Stimulated activated CD8-positive, alpha-beta memory T cell treated with anti-CD3 and anti-CD28 coated beads, Interleukin-7, amount 100 ng/mL, for 1 hour (primary cell): Measurements from ENCODE around the gene TP53TG3E.
A peak's percentile ranks its signal among the peaks of the same experiment; 100 is the strongest.
"Not testable (repeated sequence)": the region's sequence is repeated elsewhere in the genome, so short reads cannot be mapped to it uniquely, and the experiment has no call there.

Experiments used
- DNase-seq, 2 donors: peaks; one replicate each; pipeline ENCODE4 v3.0.0-alpha.2; 2020; ENCODE audit warnings: low read depth in 2 of 2

The TP53TG3E gene

GRCh38 chr16:33304006-33304405 lies at the start of gene TP53TG3E:
TP53TG3E (plus strand) TSS chr16:33304306; CDS start chr16:33304374, 68 bp downstream.
- DNase-seq = not testable (repeated sequence)

- peak in 1 of 2 donors; percentile 24 for DNase-seq
Observed at GRCh38 chr16:33336226-33337012, 32.3 kb downstream of the TP53TG3E start.

- peak in 1 of 2 donors; percentile 17 for DNase-seq
Observed at GRCh38 chr16:33337627-33338542, 33.8 kb downstream of the TP53TG3E start.

- DNase-seq = not testable (repeated sequence)
Observed at GRCh38 chr16:33338543-33338951, 34.4 kb downstream of the TP53TG3E start.

GRCh38 chr16:33339093-33340061 lies 35.3 kb downstream of the TP53TG3E start:
- DNase-seq = peak in 1 of 2 donors; percentile 25
